ENCODE measurements around the gene FUCA1. TPM values are rescaled to one million over a fixed set of nuclear protein-coding genes. Genes with fewer than 3 reads are reported as not detected.

The FUCA1 gene
- total and polyA plus RNA-seq, 12 donors, result 17.9 to 109 (median 59.1) TPM

- Histone ChIP-seq H3K27ac (no peak overlapping the region), H3K36me3 (replicated peaks in 1 of 2) (peaks cover 0 to 77% of the 10 kb centered on the region in 2 donors), H3K9me3 (replicated peaks in 1 of 3) (no peaks in the 10 kb centered on the region), H3K27me3 (no peaks in the 10 kb centered on the region), H3K4me3 (no peak overlapping the region), H3K4me1 (replicated peaks in 1 of 2) (no peaks in the 10 kb centered on the region)
- no peak for DNase-seq
- intact Hi-C loops (cut with DNase I), result loop anchor here in 1 of 2 donors (10.0 kb wide), 1 partner anchor 98 kb away; the partner anchor contains the start of gene CNR2
- TF ChIP-seq POLR2A (IDR thresholded peaks at IDR 0.05) (no peak), CTCF (IDR thresholded peaks at IDR 0.05) (no peak)
- 92 to 100% (median 95%) methylated on average over 3 of the region's 3 CpGs for WGBS, 4 donors
Observed at GRCh38 chr1:23816361-23816760, 51.7 kb downstream of the FUCA1 start.

GRCh38 chr1:23814016-23814415 is 54.1 kb downstream of the FUCA1 start:
- intact Hi-C loops (cut with DNase I), result loop anchor here in 1 of 2 donors (10.0 kb wide), 1 partner anchor 101 kb away; the partner anchor contains the start of gene CNR2
- H3K36me3 ChIP-seq (replicated peaks in 1 of 2), result peaks cover 0 to 71% of the 10 kb centered on the region in 2 donors

GRCh38 chr1:23810818-23811540 is 57.1 kb downstream of the FUCA1 start:
- intact Hi-C loops (cut with DNase I), result loop anchor here in 1 of 2 donors (10.0 kb wide), 1 partner anchor 104 kb away; the partner anchor contains the start of gene CNR2
- peaks cover 0 to 4% of the 10 kb centered on the region in 2 donors for H3K4me1 ChIP-seq (replicated peaks in 1 of 2)
- H3K36me3 ChIP-seq (replicated peaks in 1 of 2), result peaks cover 0 to 53% of the 10 kb centered on the region in 2 donors
- TF ChIP-seq CTCF (IDR thresholded peaks at IDR 0.05) (peak; percentile 39 to 73 (median 58)), POLR2A (IDR thresholded peaks at IDR 0.05) (no peak)
- H3K9me3 ChIP-seq (replicated peaks in 1 of 3), result no peaks in the 10 kb centered on the region
- 73 to 78% (median 76%) methylated on average over 3 of the region's 3 CpGs for WGBS, 4 donors
- peak in 6 of 7 donors; percentile 40 to 67 (median 50) for DNase-seq
- H3K27ac ChIP-seq, result no peak overlapping the region
- no peaks in the 10 kb centered on the region for H3K27me3 ChIP-seq
- H3K4me3 ChIP-seq, result no peak overlapping the region

More at GRCh38 chr1:23814016-23814415, 54.1 kb downstream of the FUCA1 start:
- no peak for DNase-seq
- WGBS, 4 donors, result 92 to 100% (median 93%) methylated on average over 1 to 4 of the region's 4 CpGs
- no peak overlapping the region for H3K27ac ChIP-seq
- H3K27me3 ChIP-seq, result no peaks in the 10 kb centered on the region
- H3K4me3 ChIP-seq, result no peak overlapping the region
- H3K9me3 ChIP-seq (replicated peaks in 1 of 3), result no peaks in the 10 kb centered on the region
- TF ChIP-seq POLR2A (IDR thresholded peaks at IDR 0.05) (no peak), CTCF (IDR thresholded peaks at IDR 0.05) (no peak)
- H3K4me1 ChIP-seq (replicated peaks in 1 of 2), result peaks cover 0 to 4% of the 10 kb centered on the region in 2 donors

GRCh38 chr1:23809751-23810171 is 58.3 kb downstream of the FUCA1 start:
- H3K4me1 ChIP-seq (replicated peaks in 1 of 2), result peaks cover 0 to 4% of the 10 kb centered on the region in 2 donors
- intact Hi-C loops (cut with DNase I), result loop anchor here in 1 of 2 donors (10.0 kb wide), 2 partner anchors 55 to 105 kb away; partner anchors contain the start of genes CNR2 and FUCA1
- H3K27ac ChIP-seq, result peak overlapping the region in 1 of 5 donors; percentile 62
- no peaks in the 10 kb centered on the region for H3K27me3 ChIP-seq
- peak; percentile 68 to 83 (median 81) for DNase-seq
- H3K4me3 ChIP-seq, result no peak overlapping the region
- 26 to 36% (median 32%) methylated on average over 5 to 6 of the region's 6 CpGs for WGBS, 4 donors
- TF ChIP-seq POLR2A (IDR thresholded peaks at IDR 0.05) (no peak), CTCF (IDR thresholded peaks at IDR 0.05) (peak; percentile 53 to 77 (median 66))
- H3K36me3 ChIP-seq (replicated peaks in 1 of 2), result peaks cover 0 to 41% of the 10 kb centered on the region in 2 donors
- no peaks in the 10 kb centered on the region for H3K9me3 ChIP-seq (replicated peaks in 1 of 3)
